Testis (tissue), 5 donors: ENCODE data around the gene LILRA5. TPM values are rescaled to one million over a fixed set of nuclear protein-coding genes. Genes with fewer than 3 reads are reported as not detected.
"Not testable (repeated sequence)": the region's sequence is repeated elsewhere in the genome, so short reads cannot be mapped to it uniquely, and the experiment has no call there.

Experiments
- DNase-seq: peaks from one replicate; pipeline ENCODE4 v3.0.0-alpha.2; 2019
- H3K27ac ChIP-seq, 2 donors: fragments of 200-600 bp; sonication (generic); one replicate each; pipeline ENCODE4 v1.5.1; 2019
- H3K27me3 ChIP-seq: fragments of 200-600 bp; sonication (generic); one replicate; pipeline ENCODE4 v1.5.1; 2019
- H3K36me3 ChIP-seq: fragments of 200-600 bp; sonication (generic); one replicate; pipeline ENCODE4 v1.5.1; 2017; ENCODE audit warnings: low read depth; ENCODE audit errors: missing control alignments
- H3K4me1 ChIP-seq: fragments of 200-600 bp; sonication (generic); one replicate; pipeline ENCODE4 v1.5.1; 2019
- H3K4me3 ChIP-seq, 2 donors: fragments of 200-600 bp; sonication (generic); one replicate each; pipeline ENCODE4 v1.5.1; 2017 to 2019
- H3K9me3 ChIP-seq: fragments of 200-600 bp; sonication (generic); one replicate; pipeline ENCODE4 v1.5.1; 2017
- POLR2A ChIP-seq: fragments of 450-650 bp; IDR thresholded peaks from one replicate; pipeline ENCODE4 v1.6.1; 2017; ENCODE audit warnings: antibody characterized with exemption, mild to moderate bottlenecking, moderate library complexity
- WGBS, 2 donors: methylation state at CpG; one replicate each; pipeline ENCODE4 v1.1.5; 2018; 5-methylcytosine and 5-hydroxymethylcytosine counted together
- intact Hi-C: fragments of 100-400 bp; cut with DNase I; formaldehyde crosslinking; loops from one replicate; pipeline ENCODE4 v1.15.1; 2023; ENCODE audit warnings: low total_unique reads
- long read RNA-seq, 2 donors: transcript quantifications; one replicate each; lab custom pipeline, GENCODE V29; 2026
- polyA plus RNA-seq: library from polyadenylated mRNA; stranded (reverse); fragments of 350-450 nt; fragmentation: Illumina TruSeq; extraction: RNeasy Lipid Tissue Mini Kit (QIAGEN cat#74804); gene quantifications from one replicate; pipeline ENCODE4 v1.2.3, GENCODE V29; 2014; ENCODE audit warnings: low read depth, low replicate concordance; ENCODE audit not compliant: insufficient read depth
- total RNA-seq, 2 donors: library from RNA; depleted of rRNA; stranded (reverse); fragments of >200 nt; gene quantifications; one replicate each; pipeline ENCODE4 v1.2.3, GENCODE V29; 2016
- TF ChIP-seq, protein P1 (sequence below), 3 experiments: fragments of 450-650 bp in 2 of 3; fragments of 200-600 bp in 1 of 3; sonication (generic) in 1 of 3; IDR thresholded peaks; one replicate each; pipeline ENCODE4 v1.5.1; 2016 to 2019; ENCODE audit warnings: antibody characterized with exemption in 3 of 3, mild to moderate bottlenecking in 2 of 3, moderate library complexity in 1 of 3

Gene LILRA5
- total RNA-seq (1 to 10 TPM; 1.1 to 1.2 TPM), polyA plus RNA-seq (1.4 TPM)
- long read RNA-seq, donor 1 = 0 reads
- long read RNA-seq, donor 2 = 0 reads

DNA sequence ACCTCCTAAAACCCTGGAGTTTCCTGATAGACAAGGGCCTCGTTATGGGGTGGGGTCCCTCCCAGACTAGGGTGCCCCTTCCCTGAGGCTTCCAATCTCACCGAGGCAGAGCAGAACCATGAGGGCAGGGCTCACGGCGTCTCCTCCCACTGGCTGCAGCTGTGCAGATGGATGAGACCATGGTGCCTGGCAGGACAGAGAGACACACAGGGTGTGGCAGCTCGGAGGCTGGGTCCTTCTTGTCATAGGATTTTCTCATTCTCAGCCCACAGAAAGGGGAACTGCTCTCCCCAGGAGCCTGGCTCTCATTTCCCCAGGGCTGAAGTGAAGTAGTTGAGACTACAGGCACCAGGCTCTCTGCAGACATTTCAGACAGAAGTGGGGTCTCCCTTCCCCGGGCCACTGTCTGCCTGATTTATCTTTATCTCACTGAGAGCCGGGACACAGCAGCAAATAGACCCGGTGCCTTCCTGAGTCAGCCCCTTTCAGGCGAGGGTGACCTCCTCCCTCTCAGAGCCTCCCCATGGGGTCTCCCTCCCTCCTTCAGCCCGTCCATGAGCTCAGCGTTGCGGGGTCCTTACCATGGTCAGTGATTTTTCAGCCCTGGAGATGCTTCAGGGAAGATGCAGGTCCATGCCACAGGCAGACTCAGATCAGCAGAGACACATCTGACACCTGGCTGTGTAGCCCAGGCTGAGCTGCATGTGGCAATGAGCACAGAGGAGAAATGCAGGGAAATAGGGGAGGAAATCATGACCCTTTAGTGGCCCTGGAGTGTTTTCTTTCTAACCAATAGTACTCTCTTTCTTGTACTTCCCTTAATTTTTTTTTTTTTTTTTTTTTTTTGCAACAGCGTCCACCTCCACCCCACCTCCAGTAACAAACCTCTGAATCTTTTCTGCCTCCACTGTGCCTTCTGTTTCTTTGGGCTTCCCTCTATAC, at the start of gene LILRA5:
Gene LILRA5, minus strand, starts transcription at position 731 of the 942 bp plus-strand sequence. Its CDS starts 147 bp downstream, at position 584.
- Histone ChIP-seq H3K4me1 (no peaks in the 10 kb centered on the region), H3K27me3 (no peaks in the 10 kb centered on the region), H3K27ac (no peak within 1 kb of the TSS), H3K36me3 (no peaks in the 10 kb centered on the region), H3K9me3 (no peaks in the 10 kb centered on the region), H3K4me3 (no peak within 1 kb of the TSS)
- no peak for DNase-seq
- 40 to 66% methylated on average over 7 to 13 of the region's 13 CpGs for WGBS, 2 donors
- TF ChIP-seq, protein P1, sequence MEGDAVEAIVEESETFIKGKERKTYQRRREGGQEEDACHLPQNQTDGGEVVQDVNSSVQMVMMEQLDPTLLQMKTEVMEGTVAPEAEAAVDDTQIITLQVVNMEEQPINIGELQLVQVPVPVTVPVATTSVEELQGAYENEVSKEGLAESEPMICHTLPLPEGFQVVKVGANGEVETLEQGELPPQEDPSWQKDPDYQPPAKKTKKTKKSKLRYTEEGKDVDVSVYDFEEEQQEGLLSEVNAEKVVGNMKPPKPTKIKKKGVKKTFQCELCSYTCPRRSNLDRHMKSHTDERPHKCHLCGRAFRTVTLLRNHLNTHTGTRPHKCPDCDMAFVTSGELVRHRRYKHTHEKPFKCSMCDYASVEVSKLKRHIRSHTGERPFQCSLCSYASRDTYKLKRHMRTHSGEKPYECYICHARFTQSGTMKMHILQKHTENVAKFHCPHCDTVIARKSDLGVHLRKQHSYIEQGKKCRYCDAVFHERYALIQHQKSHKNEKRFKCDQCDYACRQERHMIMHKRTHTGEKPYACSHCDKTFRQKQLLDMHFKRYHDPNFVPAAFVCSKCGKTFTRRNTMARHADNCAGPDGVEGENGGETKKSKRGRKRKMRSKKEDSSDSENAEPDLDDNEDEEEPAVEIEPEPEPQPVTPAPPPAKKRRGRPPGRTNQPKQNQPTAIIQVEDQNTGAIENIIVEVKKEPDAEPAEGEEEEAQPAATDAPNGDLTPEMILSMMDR (IDR thresholded peaks at IDR 0.05) = no peak
- no peak for TF ChIP-seq POLR2A
- intact Hi-C loops = no loop called here

DNA sequence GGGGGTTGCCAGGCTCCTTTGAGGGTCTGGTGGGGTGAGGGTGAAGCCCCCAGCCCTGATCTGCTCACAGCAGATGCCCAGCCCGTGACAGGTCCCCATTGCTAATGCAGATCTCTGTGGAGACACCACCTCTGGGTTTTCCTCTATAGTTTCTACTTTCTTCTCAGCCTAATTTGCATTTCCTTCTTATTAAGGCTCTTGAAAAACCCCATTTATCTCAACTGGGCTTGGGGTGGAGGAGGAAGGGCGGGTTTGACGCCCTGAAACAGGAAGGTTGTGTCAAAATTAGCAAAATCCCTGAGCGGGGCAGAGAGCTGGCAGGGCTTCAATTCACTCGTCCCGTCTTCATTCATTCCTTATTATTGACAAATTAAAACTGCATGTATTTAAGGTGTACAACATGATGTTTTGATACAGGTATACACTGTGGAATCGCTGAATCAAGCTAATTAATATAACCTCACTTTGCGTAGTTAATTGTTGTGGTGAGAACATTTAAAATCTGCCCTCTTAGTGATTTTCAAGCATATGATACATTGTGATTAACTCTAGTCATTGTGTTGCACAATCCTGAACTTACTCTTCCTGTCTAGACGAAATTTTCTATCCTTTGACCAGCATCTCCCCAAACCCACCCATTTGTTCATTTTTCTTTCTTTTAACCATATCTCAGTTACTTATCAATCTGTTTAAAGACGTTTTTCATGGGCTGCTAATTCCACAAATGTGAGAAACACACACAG, 48.9 kb upstream of the LILRA5 start:
- H3K4me3 ChIP-seq, H3K27me3 ChIP-seq, H3K9me3 ChIP-seq, H3K36me3 ChIP-seq, intact Hi-C loops, DNase-seq, H3K4me1 ChIP-seq, H3K27ac ChIP-seq: not testable (repeated sequence)
- 50 to 56% methylated on average over 6 to 7 of the region's 10 CpGs for WGBS, 2 donors

DNA sequence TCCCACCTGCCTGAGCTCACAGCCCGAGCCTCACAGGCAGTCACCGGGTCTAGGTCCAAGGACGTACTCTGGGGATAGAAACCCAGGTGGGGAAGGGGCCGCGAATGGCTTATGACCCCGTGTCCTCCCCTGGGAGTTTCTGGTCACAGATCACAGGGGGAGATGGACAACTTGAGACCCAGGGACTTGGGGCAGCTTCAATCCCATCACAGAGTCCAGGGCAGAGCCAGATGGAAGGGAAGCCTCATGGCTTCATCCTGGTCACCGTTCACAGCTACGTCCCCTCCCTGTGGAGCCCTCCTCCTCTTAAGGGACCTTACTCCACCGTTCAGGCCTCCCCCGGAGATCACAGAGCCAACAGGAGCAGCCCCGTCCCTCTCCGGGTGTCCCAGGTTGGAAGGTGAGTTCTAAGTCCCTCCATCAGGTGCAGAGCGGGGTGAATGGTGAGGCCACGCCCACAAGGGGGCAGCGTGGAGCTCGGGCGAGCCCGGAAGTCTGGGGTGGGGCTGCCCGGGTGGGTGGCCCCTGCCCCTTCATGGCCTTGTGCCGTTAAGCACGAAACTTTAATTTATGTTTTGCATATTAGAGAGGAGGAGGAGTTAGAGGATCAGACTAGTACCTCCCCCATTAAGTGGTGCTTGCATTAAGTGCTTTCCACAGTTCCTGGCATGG, 46.3 kb upstream of the LILRA5 start:
- H3K4me1 ChIP-seq, H3K36me3 ChIP-seq, intact Hi-C loops, H3K27me3 ChIP-seq, H3K9me3 ChIP-seq, H3K4me3 ChIP-seq, H3K27ac ChIP-seq: not testable (repeated sequence)
- WGBS, 2 donors = 8 to 19% methylated on average over 9 to 19 of the region's 21 CpGs
- DNase-seq = peak; percentile 50

DNA sequence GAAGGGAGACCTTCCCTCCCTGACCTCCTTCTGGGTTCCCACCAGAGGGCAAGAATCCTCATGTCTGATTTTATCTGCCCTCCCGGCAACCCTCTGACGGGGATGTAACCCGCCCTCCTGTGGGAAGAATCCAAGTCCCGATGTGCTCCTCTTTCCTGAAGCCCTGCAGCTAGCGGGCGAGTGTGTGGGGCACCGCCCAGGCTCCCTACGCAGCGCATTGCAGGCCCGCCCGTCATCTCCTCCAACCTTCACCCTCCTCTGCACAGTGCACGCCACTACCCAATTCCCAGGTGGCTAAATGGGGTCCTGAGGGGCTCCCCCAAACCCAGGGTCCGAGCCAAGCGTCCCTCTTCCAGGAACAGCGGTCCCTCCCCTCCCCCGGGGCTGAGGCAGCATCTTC, 44.4 kb upstream of the LILRA5 start:
- Histone ChIP-seq H3K9me3 (no peaks in the 10 kb centered on the region), H3K4me1 (no peaks in the 10 kb centered on the region), H3K27me3 (no peaks in the 10 kb centered on the region), H3K27ac (no peak overlapping the region), H3K4me3 (no peak overlapping the region), H3K36me3 (no peaks in the 10 kb centered on the region)
- no peak for DNase-seq
- TF ChIP-seq POLR2A = no peak
- TF ChIP-seq, protein P1 (IDR thresholded peaks at IDR 0.05) = no peak
- intact Hi-C loops = no loop called here
- 60 to 80% methylated on average over 4 to 16 of the region's 16 CpGs for WGBS, 2 donors

DNA sequence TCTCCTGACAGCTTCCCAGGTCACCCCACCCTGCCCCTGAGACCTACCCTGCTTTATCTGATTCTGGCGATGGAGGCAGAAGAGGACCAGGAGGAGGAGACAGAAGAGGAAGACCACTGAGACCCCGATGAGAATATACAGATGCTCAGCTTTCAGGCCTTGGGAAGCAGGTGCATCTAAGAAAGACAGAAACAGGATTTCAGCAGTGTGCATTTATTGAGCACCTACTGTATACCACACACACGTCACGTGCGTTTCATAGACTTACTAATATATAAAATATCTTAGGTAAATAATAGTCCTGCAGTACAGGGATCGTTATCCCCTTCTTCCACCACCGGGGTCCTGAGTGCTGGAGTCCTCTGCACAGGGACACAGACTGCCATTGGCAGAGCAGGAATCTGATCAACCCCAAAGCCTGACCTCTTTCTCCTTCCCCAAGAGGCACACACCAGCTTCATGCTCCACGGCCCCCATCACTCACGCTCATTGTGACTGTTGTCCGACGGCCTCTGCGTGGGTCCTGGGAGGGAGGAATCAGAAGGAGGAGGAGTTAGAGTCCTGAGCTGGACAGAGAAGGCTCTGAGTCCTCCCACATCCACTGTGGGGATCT, 43.6 kb upstream of the LILRA5 start:
- Histone ChIP-seq H3K27ac (no peak overlapping the region), H3K4me3 (no peak overlapping the region), H3K9me3 (no peaks in the 10 kb centered on the region), H3K36me3 (no peaks in the 10 kb centered on the region), H3K4me1 (no peaks in the 10 kb centered on the region), H3K27me3 (no peaks in the 10 kb centered on the region)
- WGBS, 2 donors = 73 to 74% methylated on average over 12 of the region's 12 CpGs
- no peak for TF ChIP-seq POLR2A
- TF ChIP-seq, protein P1 (IDR thresholded peaks at IDR 0.05) = no peak
- intact Hi-C loops = no loop called here
- DNase-seq = no peak
